Measurements from ENCODE around the gene PLEKHG5. TPM values are rescaled to one million over a fixed set of nuclear protein-coding genes. Genes with fewer than 3 reads are reported as not detected.

PLEKHG5 gene
- total and polyA plus RNA-seq, 2 donors (not counting 1 experiment from before 2014, with no cell fraction given), result 0.13 to 0.20 TPM

- ATAC-seq (ENCODE audit: low read depth), result no peak
- H3K36me3 ChIP-seq (replicated peaks in 1 of 2; ENCODE audit: control extremely low read depth in 1 of 2, control insufficient read depth in 1 of 2, extremely low read depth in 1 of 2, insufficient read depth in 2 of 2, low read length in 1 of 2), result peaks cover 6 to 71% of the 10 kb centered on the region in 2 experiments
- H3K27me3 Mint-ChIP-seq, result no peaks in the 10 kb centered on the region
- H3K4me1 Mint-ChIP-seq, result no peaks in the 10 kb centered on the region
- no peaks in the 10 kb centered on the region for H3K9me3 ChIP-seq (ENCODE audit: control extremely low read depth in 1 of 3, control insufficient read depth in 2 of 3, insufficient read depth in 1 of 3, low read length in 2 of 3)
- H3K27me3 ChIP-seq (replicated peaks in 1 of 4; ENCODE audit: control extremely low read depth in 1 of 4, control insufficient read depth in 3 of 4, insufficient read depth in 4 of 4, low read length in 3 of 4), result no peaks in the 10 kb centered on the region
- H2AFZ ChIP-seq (ENCODE audit: insufficient read depth, low read depth, low read length, poor library complexity, severe bottlenecking), result no peak overlapping the region
- intact Hi-C loops (cut with micrococcal nuclease), result no loop called here
- H4K20me1 ChIP-seq (ENCODE audit: control insufficient read depth, insufficient read depth, low read length, poor library complexity, severe bottlenecking), result peaks cover 6% of the 10 kb centered on the region
- H3K79me2 ChIP-seq (ENCODE audit: control insufficient read depth, insufficient read depth, low read length), result peaks cover 10% of the 10 kb centered on the region
- H3K9me3 Mint-ChIP-seq (ENCODE audit: insufficient read depth), result no peaks in the 10 kb centered on the region
- H3K9ac ChIP-seq (ENCODE audit: low read length), result no peak overlapping the region
- ChIA-PET POLR2A (no interaction called here), CTCF (no interaction called here)
- WGBS (ENCODE audit: insufficient coverage), result 99% methylated on average over 10 of the region's 13 CpGs
- H3K4me3 Mint-ChIP-seq, result no peak overlapping the region
- H3K4me1 ChIP-seq (ENCODE audit: control insufficient read depth in 2 of 2, insufficient read depth in 2 of 2, low read length in 2 of 2), result no peaks in the 10 kb centered on the region
- H3K27ac Mint-ChIP-seq, result no peak overlapping the region
- H3K4me3 ChIP-seq (ENCODE audit: control extremely low read depth in 1 of 5, extremely low read depth in 1 of 5, insufficient read depth in 1 of 5, low read depth in 2 of 5, low read length in 4 of 5), result no peak overlapping the region
- H3K4me2 ChIP-seq (replicated peaks; ENCODE audit: low read depth, low read length, poor library complexity, severe bottlenecking), result no peak overlapping the region
- H3K27ac ChIP-seq (ENCODE audit: low read length in 2 of 2), result no peak overlapping the region
- DNase-seq, result no peak
- TF ChIP-seq, protein P1, sequence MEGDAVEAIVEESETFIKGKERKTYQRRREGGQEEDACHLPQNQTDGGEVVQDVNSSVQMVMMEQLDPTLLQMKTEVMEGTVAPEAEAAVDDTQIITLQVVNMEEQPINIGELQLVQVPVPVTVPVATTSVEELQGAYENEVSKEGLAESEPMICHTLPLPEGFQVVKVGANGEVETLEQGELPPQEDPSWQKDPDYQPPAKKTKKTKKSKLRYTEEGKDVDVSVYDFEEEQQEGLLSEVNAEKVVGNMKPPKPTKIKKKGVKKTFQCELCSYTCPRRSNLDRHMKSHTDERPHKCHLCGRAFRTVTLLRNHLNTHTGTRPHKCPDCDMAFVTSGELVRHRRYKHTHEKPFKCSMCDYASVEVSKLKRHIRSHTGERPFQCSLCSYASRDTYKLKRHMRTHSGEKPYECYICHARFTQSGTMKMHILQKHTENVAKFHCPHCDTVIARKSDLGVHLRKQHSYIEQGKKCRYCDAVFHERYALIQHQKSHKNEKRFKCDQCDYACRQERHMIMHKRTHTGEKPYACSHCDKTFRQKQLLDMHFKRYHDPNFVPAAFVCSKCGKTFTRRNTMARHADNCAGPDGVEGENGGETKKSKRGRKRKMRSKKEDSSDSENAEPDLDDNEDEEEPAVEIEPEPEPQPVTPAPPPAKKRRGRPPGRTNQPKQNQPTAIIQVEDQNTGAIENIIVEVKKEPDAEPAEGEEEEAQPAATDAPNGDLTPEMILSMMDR (IDR thresholded peaks at IDR 0.05), result no peak
These were observed 39.2 kb upstream of the PLEKHG5 start for GRCh38 chr1:6530504-6531160.

DNA sequence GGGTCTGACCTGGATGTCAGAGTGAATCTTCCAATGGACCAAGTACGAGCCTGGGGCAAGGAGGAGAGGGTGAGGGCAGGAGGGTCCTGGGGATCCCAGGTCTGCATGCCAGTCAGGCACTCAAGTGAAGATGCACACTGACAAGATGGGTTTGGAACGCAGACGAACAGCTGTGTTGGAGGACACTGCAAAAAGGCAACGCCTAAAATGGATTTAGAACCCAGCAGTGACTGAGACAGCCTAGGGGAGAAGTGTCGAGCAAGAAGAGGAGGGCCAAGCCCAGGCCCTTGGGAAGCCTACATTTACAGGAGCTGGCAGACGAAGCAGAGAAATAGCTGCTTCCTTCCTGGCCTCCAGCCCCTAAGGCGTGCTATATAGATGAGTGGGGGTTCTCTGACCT, 37.0 kb upstream of the PLEKHG5 start:
- WGBS (ENCODE audit: insufficient coverage), result 98% methylated on average over 6 of the region's 7 CpGs

More for the DNA sequence above, 37.0 kb upstream of the PLEKHG5 start:
- Histone ChIP-seq H2AFZ (ENCODE audit: insufficient read depth, low read depth, low read length, poor library complexity, severe bottlenecking) (no peak overlapping the region), H3K9me3 (ENCODE audit: control extremely low read depth in 1 of 3, control insufficient read depth in 2 of 3, insufficient read depth in 1 of 3, low read length in 2 of 3) (no peaks in the 10 kb centered on the region), H3K4me2 (replicated peaks; ENCODE audit: low read depth, low read length, poor library complexity, severe bottlenecking) (no peak overlapping the region), H3K27me3 (replicated peaks in 1 of 4; ENCODE audit: control extremely low read depth in 1 of 4, control insufficient read depth in 3 of 4, insufficient read depth in 4 of 4, low read length in 3 of 4) (no peaks in the 10 kb centered on the region), H3K4me3 (ENCODE audit: control extremely low read depth in 1 of 5, extremely low read depth in 1 of 5, insufficient read depth in 1 of 5, low read depth in 2 of 5, low read length in 4 of 5) (no peak overlapping the region), H3K4me1 (ENCODE audit: control insufficient read depth in 2 of 2, insufficient read depth in 2 of 2, low read length in 2 of 2) (no peaks in the 10 kb centered on the region), H3K36me3 (replicated peaks in 1 of 2; ENCODE audit: control extremely low read depth in 1 of 2, control insufficient read depth in 1 of 2, extremely low read depth in 1 of 2, insufficient read depth in 2 of 2, low read length in 1 of 2) (peaks cover 6 to 66% of the 10 kb centered on the region in 2 experiments), H3K9ac (ENCODE audit: low read length) (no peak overlapping the region), H4K20me1 (ENCODE audit: control insufficient read depth, insufficient read depth, low read length, poor library complexity, severe bottlenecking) (no peaks in the 10 kb centered on the region), H3K27ac (ENCODE audit: low read length in 2 of 2) (no peak overlapping the region), H3K79me2 (ENCODE audit: control insufficient read depth, insufficient read depth, low read length) (no peaks in the 10 kb centered on the region)
- Mint-ChIP-seq H3K27ac (no peak overlapping the region), H3K4me1 (no peaks in the 10 kb centered on the region), H3K9me3 (ENCODE audit: insufficient read depth) (no peaks in the 10 kb centered on the region), H3K27me3 (no peaks in the 10 kb centered on the region), H3K4me3 (no peak overlapping the region)
- DNase-seq (no peak), ATAC-seq (ENCODE audit: low read depth) (no peak)
- ChIA-PET CTCF (no interaction called here), POLR2A (no interaction called here)
- intact Hi-C loops (cut with micrococcal nuclease), result no loop called here
- TF ChIP-seq EZH2 (IDR thresholded peaks at IDR 0.05; ENCODE audit: borderline replicate concordance, insufficient read depth, low read depth, low read length, poor library complexity, severe bottlenecking), result no peak
- TF ChIP-seq, protein P1 (IDR thresholded peaks at IDR 0.05), result no peak

Data from B cell (primary cell).